ENCODE results near the gene ABHD8.
A peak's percentile ranks its signal among the peaks of the same experiment; 100 is the strongest.

The ABHD8 gene

DNA sequence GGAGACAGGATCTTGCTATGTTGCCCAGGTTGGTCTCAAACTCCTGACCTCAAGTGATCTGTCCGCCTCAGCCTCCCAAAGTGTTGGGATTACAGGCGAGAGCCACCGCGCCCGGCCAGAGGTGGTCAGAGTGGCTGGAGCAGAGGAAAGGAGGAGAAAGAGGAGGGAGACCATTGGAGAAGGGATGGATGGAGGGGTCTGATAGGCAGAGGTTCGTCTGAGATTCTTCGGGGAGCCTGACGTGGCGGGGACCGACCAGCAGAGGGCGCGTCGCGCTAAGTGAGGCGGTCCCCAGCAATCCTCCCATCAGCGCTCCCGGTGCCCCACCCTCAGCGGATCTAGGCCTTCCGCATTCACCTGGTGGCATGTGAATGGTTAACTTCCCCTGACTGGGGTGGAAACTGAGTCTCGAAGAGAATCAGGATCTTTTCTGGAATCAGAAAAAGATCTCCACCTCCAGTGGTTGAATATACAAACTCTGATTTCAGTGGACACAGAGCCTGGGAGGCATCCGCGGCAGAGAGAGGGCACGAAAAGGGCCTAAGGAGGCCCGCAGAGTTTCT lies 43.0 kb upstream of the ABHD8 start:
- in situ Hi-C loops (cut with MboI; ENCODE audit: low sequenced_read_pairs, unreplicated experiment) = loop anchor here (5.0 kb wide), 1 partner anchor 41 kb away; no protein-coding TSS in a partner anchor
- peak; percentile 90 for DNase-seq (ENCODE audit: low spot score)
- TF ChIP-seq, protein P1, sequence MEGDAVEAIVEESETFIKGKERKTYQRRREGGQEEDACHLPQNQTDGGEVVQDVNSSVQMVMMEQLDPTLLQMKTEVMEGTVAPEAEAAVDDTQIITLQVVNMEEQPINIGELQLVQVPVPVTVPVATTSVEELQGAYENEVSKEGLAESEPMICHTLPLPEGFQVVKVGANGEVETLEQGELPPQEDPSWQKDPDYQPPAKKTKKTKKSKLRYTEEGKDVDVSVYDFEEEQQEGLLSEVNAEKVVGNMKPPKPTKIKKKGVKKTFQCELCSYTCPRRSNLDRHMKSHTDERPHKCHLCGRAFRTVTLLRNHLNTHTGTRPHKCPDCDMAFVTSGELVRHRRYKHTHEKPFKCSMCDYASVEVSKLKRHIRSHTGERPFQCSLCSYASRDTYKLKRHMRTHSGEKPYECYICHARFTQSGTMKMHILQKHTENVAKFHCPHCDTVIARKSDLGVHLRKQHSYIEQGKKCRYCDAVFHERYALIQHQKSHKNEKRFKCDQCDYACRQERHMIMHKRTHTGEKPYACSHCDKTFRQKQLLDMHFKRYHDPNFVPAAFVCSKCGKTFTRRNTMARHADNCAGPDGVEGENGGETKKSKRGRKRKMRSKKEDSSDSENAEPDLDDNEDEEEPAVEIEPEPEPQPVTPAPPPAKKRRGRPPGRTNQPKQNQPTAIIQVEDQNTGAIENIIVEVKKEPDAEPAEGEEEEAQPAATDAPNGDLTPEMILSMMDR (IDR thresholded peaks at IDR 0.05; ENCODE audit: borderline replicate concordance, control extremely low read depth, extremely low read depth, insufficient read depth, missing control alignments) = peak; percentile 92

DNA sequence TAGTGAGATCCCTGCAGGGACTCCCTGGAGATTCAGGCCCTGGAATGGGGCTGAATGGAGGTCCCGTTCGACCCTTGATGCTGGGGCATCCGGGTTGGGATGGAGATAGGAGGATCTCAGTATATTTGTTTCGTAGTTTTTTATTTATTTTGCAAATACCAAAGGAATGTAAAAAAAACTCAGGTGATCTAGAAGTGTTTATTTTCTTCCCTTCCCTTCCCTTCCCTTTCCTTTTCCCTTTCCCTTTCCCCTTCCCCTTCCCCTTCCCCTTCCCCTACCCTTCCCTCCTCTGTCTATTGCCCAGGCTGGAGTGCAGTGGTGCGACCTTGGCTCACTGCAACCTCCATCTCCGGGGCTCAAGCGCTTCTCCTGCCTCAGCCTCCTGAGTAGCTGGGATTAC lies 38.6 kb upstream of the ABHD8 start:
- in situ Hi-C loops (cut with MboI; ENCODE audit: low sequenced_read_pairs, unreplicated experiment) = no loop called here
- no peak for DNase-seq (ENCODE audit: low spot score)
- TF ChIP-seq, protein P1 (IDR thresholded peaks at IDR 0.05; ENCODE audit: borderline replicate concordance, control extremely low read depth, extremely low read depth, insufficient read depth, missing control alignments) = no peak

DNA sequence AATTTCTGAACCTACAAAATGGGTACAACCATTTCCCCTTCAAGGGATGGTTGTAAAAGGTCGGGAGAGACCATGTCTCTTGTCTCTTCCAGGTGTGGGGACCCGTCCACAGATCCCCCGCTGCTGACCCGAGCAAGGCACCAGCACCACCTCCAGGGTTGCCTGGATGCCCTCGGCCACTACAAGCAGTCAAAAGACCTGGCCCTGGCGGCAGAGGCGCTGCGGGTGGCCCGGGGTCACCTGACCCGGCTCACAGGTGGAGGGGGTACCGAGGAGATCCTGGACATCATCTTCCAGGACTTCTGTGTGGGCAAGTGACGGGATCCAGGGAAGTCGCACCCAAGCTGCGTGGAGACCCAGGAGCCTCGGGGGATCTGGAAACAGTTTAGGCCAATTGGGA lies 38.2 kb upstream of the ABHD8 start:
- TF ChIP-seq, protein P1 (IDR thresholded peaks at IDR 0.05; ENCODE audit: borderline replicate concordance, control extremely low read depth, extremely low read depth, insufficient read depth, missing control alignments) = no peak
- in situ Hi-C loops (cut with MboI; ENCODE audit: low sequenced_read_pairs, unreplicated experiment) = no loop called here
- DNase-seq (ENCODE audit: low spot score) = no peak

DNA sequence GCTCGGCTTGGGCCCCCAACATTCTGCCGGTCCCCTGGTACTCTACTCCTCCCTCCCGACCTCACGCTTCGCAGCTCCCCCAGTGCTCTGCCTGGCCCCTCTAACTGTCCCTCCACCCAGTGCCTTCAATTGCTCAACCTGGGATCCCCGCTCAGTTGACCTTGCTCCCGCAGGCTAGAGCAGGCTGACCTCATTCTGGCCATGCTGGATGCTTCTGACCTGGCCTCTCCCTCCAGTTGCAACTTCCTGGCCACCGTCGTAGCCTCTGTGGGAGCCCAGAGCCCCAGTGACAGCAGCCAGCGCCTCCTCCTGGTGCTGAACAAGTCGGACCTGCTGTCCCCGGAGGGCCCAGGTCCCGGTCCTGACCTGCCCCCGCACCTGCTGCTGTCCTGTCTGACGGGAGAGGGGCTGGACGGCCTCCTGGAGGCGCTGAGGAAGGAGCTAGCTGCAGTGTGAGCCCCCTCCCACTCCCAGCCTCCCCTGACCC lies 37.7 kb upstream of the ABHD8 start:
- no peak for DNase-seq (ENCODE audit: low spot score)
- TF ChIP-seq, protein P1 (IDR thresholded peaks at IDR 0.05; ENCODE audit: borderline replicate concordance, control extremely low read depth, extremely low read depth, insufficient read depth, missing control alignments) = no peak
- in situ Hi-C loops (cut with MboI; ENCODE audit: low sequenced_read_pairs, unreplicated experiment) = no loop called here

DNA sequence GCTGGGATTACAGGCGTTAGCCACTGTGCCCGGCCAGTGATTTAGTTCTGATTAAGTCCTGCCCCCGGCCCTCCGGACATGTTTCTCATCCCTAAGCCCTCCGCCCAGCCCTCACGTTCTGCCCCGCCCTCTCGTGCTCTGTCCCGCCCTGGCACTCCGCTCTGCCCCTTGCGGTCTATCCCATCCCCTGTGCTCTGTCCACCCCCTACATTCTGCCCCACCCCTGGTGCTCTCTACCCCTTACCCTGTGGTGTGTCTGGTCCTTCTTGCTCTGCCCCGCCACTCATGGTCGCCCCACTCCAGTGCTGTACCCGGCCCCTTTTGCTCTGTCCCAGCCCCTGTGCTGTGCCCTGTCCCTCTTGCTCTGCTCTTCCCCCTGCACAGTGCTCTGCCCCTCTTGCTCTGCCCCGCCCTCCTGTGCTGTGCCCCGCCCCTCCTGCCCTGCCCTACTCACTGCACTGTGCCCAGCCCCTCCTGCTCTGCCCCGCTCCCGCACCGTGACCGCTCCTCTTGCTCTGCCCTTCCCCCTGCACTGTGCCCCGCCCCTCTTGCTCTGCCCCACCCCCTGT lies 37.2 kb upstream of the ABHD8 start:
- no peak for DNase-seq (ENCODE audit: low spot score)
- in situ Hi-C loops (cut with MboI; ENCODE audit: low sequenced_read_pairs, unreplicated experiment) = no loop called here
- TF ChIP-seq, protein P1 (IDR thresholded peaks at IDR 0.05; ENCODE audit: borderline replicate concordance, control extremely low read depth, extremely low read depth, insufficient read depth, missing control alignments) = no peak

DNA sequence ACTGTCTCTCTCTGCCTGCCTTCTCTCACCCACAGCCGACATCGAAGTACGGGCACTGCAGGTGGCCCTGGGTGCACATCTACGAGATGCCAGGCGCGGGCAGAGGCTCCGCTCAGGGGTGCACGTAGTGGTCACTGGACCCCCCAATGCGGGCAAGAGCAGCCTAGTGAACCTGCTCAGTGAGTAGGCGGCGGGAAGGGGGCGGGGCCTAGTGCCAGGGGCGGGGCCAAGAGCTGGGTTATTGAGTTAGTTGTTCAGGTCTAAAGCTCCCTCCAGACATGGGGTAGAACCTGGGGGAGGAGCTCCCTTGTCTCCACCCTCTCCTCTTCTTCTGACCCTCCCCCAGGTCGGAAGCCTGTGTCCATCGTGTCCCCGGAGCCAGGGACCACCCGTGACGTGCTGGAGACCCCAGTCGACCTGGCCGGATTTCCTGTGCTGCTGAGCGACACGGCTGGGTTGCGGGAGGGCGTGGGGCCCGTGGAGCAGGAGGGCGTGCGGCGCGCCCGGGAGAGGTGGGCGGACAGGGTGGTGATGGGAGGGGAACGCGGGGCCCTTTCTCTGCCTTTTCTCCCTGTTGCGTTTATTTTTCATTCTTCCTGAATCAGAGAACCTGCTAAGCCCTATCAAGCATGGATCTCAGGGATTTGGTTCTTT lies 36.0 kb upstream of the ABHD8 start:
- no peak for DNase-seq (ENCODE audit: low spot score)
- in situ Hi-C loops (cut with MboI; ENCODE audit: low sequenced_read_pairs, unreplicated experiment) = no loop called here
- TF ChIP-seq, protein P1 (IDR thresholded peaks at IDR 0.05; ENCODE audit: borderline replicate concordance, control extremely low read depth, extremely low read depth, insufficient read depth, missing control alignments) = no peak
